Measurements from ENCODE around the gene RBMS3.

GRCh38 chr3:29758434-29759322, 477.8 kb downstream of the RBMS3 start:
- TF ChIP-seq PKNOX1 (IDR thresholded peaks at IDR 0.05): no peak
- TF ChIP-seq SP1 (IDR thresholded peaks at IDR 0.05): no peak
- no peak for TF ChIP-seq ELF4 (IDR thresholded peaks at IDR 0.05)
- TF ChIP-seq SUZ12 (IDR thresholded peaks at IDR 0.05): no peak
- no peak for TF ChIP-seq FOXA1 (IDR thresholded peaks at IDR 0.05)
- no peak for TF ChIP-seq ZNF384 (IDR thresholded peaks at IDR 0.05)
- TF ChIP-seq NFRKB (IDR thresholded peaks at IDR 0.05): no peak
- TF ChIP-seq CTBP1 (IDR thresholded peaks at IDR 0.05; ENCODE audit: borderline replicate concordance): no peak
- TF ChIP-seq FOXK2 (IDR thresholded peaks at IDR 0.05): no peak
- no peak for TF ChIP-seq FOXM1 (IDR thresholded peaks at IDR 0.05; ENCODE audit: borderline replicate concordance)
- TF ChIP-seq BHLHE40 (IDR thresholded peaks at IDR 0.05; ENCODE audit: borderline replicate concordance): no peak
- TF ChIP-seq TARDBP (IDR thresholded peaks at IDR 0.05): no peak
- TF ChIP-seq HDGF (IDR thresholded peaks at IDR 0.05; ENCODE audit: borderline replicate concordance): no peak

Measured in HEK293T (cell line).